Activated naive CD8-positive, alpha-beta T cell treated with anti-CD3 and anti-CD28 coated beads for 36 hours (primary cell): Measurements from ENCODE around the gene NEXMIF. TPM values are rescaled to one million over a fixed set of nuclear protein-coding genes. Genes with fewer than 3 reads are reported as not detected.

Experiments
- DNase-seq: peaks from one replicate; pipeline ENCODE4 v3.0.0; 2021
- H3K27ac Mint-ChIP-seq: one replicate; pipeline ENCODE4 v1.8.0; 2022; ENCODE audit warnings: mild to moderate bottlenecking, moderate library complexity, mixed read lengths
- H3K27me3 Mint-ChIP-seq: one replicate; pipeline ENCODE4 v1.8.0; 2022; ENCODE audit warnings: mild to moderate bottlenecking, mixed read lengths
- H3K36me3 Mint-ChIP-seq: one replicate; pipeline ENCODE4 v1.8.0; 2021; ENCODE audit warnings: mild to moderate bottlenecking, mixed read lengths
- H3K4me1 Mint-ChIP-seq: one replicate; pipeline ENCODE4 v1.8.0; 2021; ENCODE audit warnings: mixed read lengths
- H3K4me3 Mint-ChIP-seq: one replicate; pipeline ENCODE4 v1.8.0; 2022; ENCODE audit warnings: mild to moderate bottlenecking, moderate library complexity, mixed read lengths
- H3K9me3 Mint-ChIP-seq: one replicate; pipeline ENCODE4 v1.8.0; 2022; ENCODE audit warnings: mixed read lengths
- total RNA-seq, 2 experiments: library from RNA; stranded (reverse); gene quantifications; one replicate each; pipeline ENCODE4 v1.2.3, GENCODE V29; 2021

The NEXMIF gene
- total RNA-seq, 2 experiments from 2014 or later: 0.48 to 1.1 TPM

- H3K4me3 Mint-ChIP-seq: no peak overlapping the region
- H3K36me3 Mint-ChIP-seq: no peaks in the 10 kb centered on the region
- no peak for DNase-seq
- no peaks in the 10 kb centered on the region for H3K9me3 Mint-ChIP-seq
- H3K4me1 Mint-ChIP-seq: no peaks in the 10 kb centered on the region
- no peaks in the 10 kb centered on the region for H3K27me3 Mint-ChIP-seq
- no peak overlapping the region for H3K27ac Mint-ChIP-seq
Measured at GRCh38 chrX:74684466-74684865, 240.8 kb downstream of the NEXMIF start.

Other genes starting within 250 kb of the NEXMIF start
- gene ABCB7, start 230.8 kb upstream of the NEXMIF start, total RNA-seq: 10 to 100 TPM; 34.1 to 36.8 TPM